ENCODE results near the gene PTK6.

PTK6 gene

GRCh38 chr20:63555661-63556381 is 18.6 kb upstream of the PTK6 start:
- Histone ChIP-seq H3K36me3 (ENCODE audit: control insufficient read depth in 2 of 2, insufficient read depth in 2 of 2, low read length in 2 of 2) (peaks cover 7 to 8% of the 10 kb centered on the region in 2 donors), H3K9ac (ENCODE audit: low read depth in 1 of 2, low read length in 2 of 2) (no peak overlapping the region), H3K27me3 (ENCODE audit: control insufficient read depth in 2 of 2, insufficient read depth in 2 of 2, low read length in 2 of 2) (peaks cover 0 to 4% of the 10 kb centered on the region in 2 donors), H3K4me1 (ENCODE audit: control insufficient read depth in 2 of 2, insufficient read depth in 2 of 2, low read length in 2 of 2) (peaks cover 5 to 6% of the 10 kb centered on the region in 2 donors), H3K9me3 (ENCODE audit: control insufficient read depth in 2 of 2, low read length in 2 of 2) (no peaks in the 10 kb centered on the region), H3K27ac (ENCODE audit: low read depth in 2 of 2, low read length in 2 of 2) (no peak overlapping the region), H3K4me3 (ENCODE audit: low read length in 2 of 2) (no peak overlapping the region)

- H3K4me3 ChIP-seq (ENCODE audit: low read length in 2 of 2): no peak overlapping the region
- peaks cover 0 to 4% of the 10 kb centered on the region in 2 donors for H3K27me3 ChIP-seq (ENCODE audit: control insufficient read depth in 2 of 2, insufficient read depth in 2 of 2, low read length in 2 of 2)
- H3K27ac ChIP-seq (ENCODE audit: low read depth in 2 of 2, low read length in 2 of 2): no peak overlapping the region
- H3K9ac ChIP-seq (ENCODE audit: low read depth in 1 of 2, low read length in 2 of 2): no peak overlapping the region
- H3K4me1 ChIP-seq (ENCODE audit: control insufficient read depth in 2 of 2, insufficient read depth in 2 of 2, low read length in 2 of 2): peaks cover 5 to 6% of the 10 kb centered on the region in 2 donors
- no peaks in the 10 kb centered on the region for H3K36me3 ChIP-seq (ENCODE audit: control insufficient read depth in 2 of 2, insufficient read depth in 2 of 2, low read length in 2 of 2)
- H3K9me3 ChIP-seq (ENCODE audit: control insufficient read depth in 2 of 2, low read length in 2 of 2): no peaks in the 10 kb centered on the region
Measured at GRCh38 chr20:63554361-63555278, 17.4 kb upstream of the PTK6 start.

GRCh38 chr20:63553933-63554290 is 16.7 kb upstream of the PTK6 start, which contains the start of gene FNDC11:
FNDC11 (plus strand) TSS chr20:63554159; CDS start chr20:63555664, 1,505 bp downstream.
- H3K9me3 ChIP-seq (ENCODE audit: control insufficient read depth in 2 of 2, low read length in 2 of 2): no peaks in the 10 kb centered on the region
- H3K9ac ChIP-seq (ENCODE audit: low read depth in 1 of 2, low read length in 2 of 2): peak within 1 kb of the TSS in 1 of 2 donors; percentile 48
- H3K4me3 ChIP-seq (ENCODE audit: low read length in 2 of 2): peak within 1 kb of the TSS; percentile 48 to 57
- no peaks in the 10 kb centered on the region for H3K36me3 ChIP-seq (ENCODE audit: control insufficient read depth in 2 of 2, insufficient read depth in 2 of 2, low read length in 2 of 2)
- peaks cover 5 to 6% of the 10 kb centered on the region in 2 donors for H3K4me1 ChIP-seq (ENCODE audit: control insufficient read depth in 2 of 2, insufficient read depth in 2 of 2, low read length in 2 of 2)
- peaks cover 3 to 4% of the 10 kb centered on the region in 2 donors for H3K27me3 ChIP-seq (ENCODE audit: control insufficient read depth in 2 of 2, insufficient read depth in 2 of 2, low read length in 2 of 2)
- H3K27ac ChIP-seq (ENCODE audit: low read depth in 2 of 2, low read length in 2 of 2): no peak within 1 kb of the TSS

- H3K4me1 ChIP-seq (ENCODE audit: control insufficient read depth in 2 of 2, insufficient read depth in 2 of 2, low read length in 2 of 2): peaks cover 3 to 6% of the 10 kb centered on the region in 2 donors
- peak overlapping the region in 1 of 2 donors; percentile 48 for H3K9ac ChIP-seq (ENCODE audit: low read depth in 1 of 2, low read length in 2 of 2)
- peak overlapping the region; percentile 48 to 57 for H3K4me3 ChIP-seq (ENCODE audit: low read length in 2 of 2)
- H3K36me3 ChIP-seq (ENCODE audit: control insufficient read depth in 2 of 2, insufficient read depth in 2 of 2, low read length in 2 of 2): no peaks in the 10 kb centered on the region
- H3K27ac ChIP-seq (ENCODE audit: low read depth in 2 of 2, low read length in 2 of 2): no peak overlapping the region
- no peaks in the 10 kb centered on the region for H3K9me3 ChIP-seq (ENCODE audit: control insufficient read depth in 2 of 2, low read length in 2 of 2)
- peaks cover 7 to 9% of the 10 kb centered on the region in 2 donors for H3K27me3 ChIP-seq (ENCODE audit: control insufficient read depth in 2 of 2, insufficient read depth in 2 of 2, low read length in 2 of 2)
Measured at GRCh38 chr20:63553251-63553932, 16.2 kb upstream of the PTK6 start.

GRCh38 chr20:63552481-63553249 is 15.5 kb upstream of the PTK6 start:
- Histone ChIP-seq H3K4me1 (ENCODE audit: control insufficient read depth in 2 of 2, insufficient read depth in 2 of 2, low read length in 2 of 2) (peaks cover 3 to 8% of the 10 kb centered on the region in 2 donors), H3K4me3 (ENCODE audit: low read length in 2 of 2) (peak overlapping the region in 1 of 2 donors; percentile 13), H3K9me3 (ENCODE audit: control insufficient read depth in 2 of 2, low read length in 2 of 2) (no peaks in the 10 kb centered on the region), H3K27me3 (ENCODE audit: control insufficient read depth in 2 of 2, insufficient read depth in 2 of 2, low read length in 2 of 2) (peaks cover 10 to 12% of the 10 kb centered on the region in 2 donors), H3K36me3 (ENCODE audit: control insufficient read depth in 2 of 2, insufficient read depth in 2 of 2, low read length in 2 of 2) (no peaks in the 10 kb centered on the region), H3K27ac (ENCODE audit: low read depth in 2 of 2, low read length in 2 of 2) (no peak overlapping the region), H3K9ac (ENCODE audit: low read depth in 1 of 2, low read length in 2 of 2) (no peak overlapping the region)

GRCh38 chr20:63551068-63551467 is 13.9 kb upstream of the PTK6 start:
- Histone ChIP-seq H3K27ac (ENCODE audit: low read depth in 2 of 2, low read length in 2 of 2) (no peak overlapping the region), H3K36me3 (ENCODE audit: control insufficient read depth in 2 of 2, insufficient read depth in 2 of 2, low read length in 2 of 2) (no peaks in the 10 kb centered on the region), H3K9me3 (ENCODE audit: control insufficient read depth in 2 of 2, low read length in 2 of 2) (no peaks in the 10 kb centered on the region), H3K9ac (ENCODE audit: low read depth in 1 of 2, low read length in 2 of 2) (no peak overlapping the region), H3K27me3 (ENCODE audit: control insufficient read depth in 2 of 2, insufficient read depth in 2 of 2, low read length in 2 of 2) (peaks cover 12 to 18% of the 10 kb centered on the region in 2 donors), H3K4me1 (ENCODE audit: control insufficient read depth in 2 of 2, insufficient read depth in 2 of 2, low read length in 2 of 2) (peaks cover 5 to 9% of the 10 kb centered on the region in 2 donors), H3K4me3 (ENCODE audit: low read length in 2 of 2) (no peak overlapping the region)

- Histone ChIP-seq H3K27ac (ENCODE audit: low read depth in 2 of 2, low read length in 2 of 2) (no peak overlapping the region), H3K4me3 (ENCODE audit: low read length in 2 of 2) (no peak overlapping the region), H3K4me1 (ENCODE audit: control insufficient read depth in 2 of 2, insufficient read depth in 2 of 2, low read length in 2 of 2) (peaks cover 17 to 20% of the 10 kb centered on the region in 2 donors), H3K9me3 (ENCODE audit: control insufficient read depth in 2 of 2, low read length in 2 of 2) (no peaks in the 10 kb centered on the region), H3K27me3 (ENCODE audit: control insufficient read depth in 2 of 2, insufficient read depth in 2 of 2, low read length in 2 of 2) (peaks cover 12 to 18% of the 10 kb centered on the region in 2 donors), H3K9ac (ENCODE audit: low read depth in 1 of 2, low read length in 2 of 2) (no peak overlapping the region), H3K36me3 (ENCODE audit: control insufficient read depth in 2 of 2, insufficient read depth in 2 of 2, low read length in 2 of 2) (no peaks in the 10 kb centered on the region)
Measured at GRCh38 chr20:63549679-63550282, 12.6 kb upstream of the PTK6 start.

- no peaks in the 10 kb centered on the region for H3K36me3 ChIP-seq (ENCODE audit: control insufficient read depth in 2 of 2, insufficient read depth in 2 of 2, low read length in 2 of 2)
Measured at GRCh38 chr20:63549019-63549418, 11.8 kb upstream of the PTK6 start.

GRCh38 chr20:63548542-63548941 is 11.4 kb upstream of the PTK6 start:
- H3K4me3 ChIP-seq (ENCODE audit: low read length in 2 of 2): no peak overlapping the region
- H3K9ac ChIP-seq (ENCODE audit: low read depth in 1 of 2, low read length in 2 of 2): no peak overlapping the region
- H3K4me1 ChIP-seq (ENCODE audit: control insufficient read depth in 2 of 2, insufficient read depth in 2 of 2, low read length in 2 of 2): peaks cover 23 to 24% of the 10 kb centered on the region in 2 donors
- H3K36me3 ChIP-seq (ENCODE audit: control insufficient read depth in 2 of 2, insufficient read depth in 2 of 2, low read length in 2 of 2): no peaks in the 10 kb centered on the region
- no peak overlapping the region for H3K27ac ChIP-seq (ENCODE audit: low read depth in 2 of 2, low read length in 2 of 2)
- no peaks in the 10 kb centered on the region for H3K9me3 ChIP-seq (ENCODE audit: control insufficient read depth in 2 of 2, low read length in 2 of 2)
- peaks cover 12 to 18% of the 10 kb centered on the region in 2 donors for H3K27me3 ChIP-seq (ENCODE audit: control insufficient read depth in 2 of 2, insufficient read depth in 2 of 2, low read length in 2 of 2)

More at GRCh38 chr20:63549019-63549418, 11.8 kb upstream of the PTK6 start:
- Histone ChIP-seq H3K9me3 (ENCODE audit: control insufficient read depth in 2 of 2, low read length in 2 of 2) (no peaks in the 10 kb centered on the region), H3K4me3 (ENCODE audit: low read length in 2 of 2) (no peak overlapping the region), H3K4me1 (ENCODE audit: control insufficient read depth in 2 of 2, insufficient read depth in 2 of 2, low read length in 2 of 2) (peaks cover 23 to 24% of the 10 kb centered on the region in 2 donors), H3K9ac (ENCODE audit: low read depth in 1 of 2, low read length in 2 of 2) (no peak overlapping the region), H3K27me3 (ENCODE audit: control insufficient read depth in 2 of 2, insufficient read depth in 2 of 2, low read length in 2 of 2) (peaks cover 12 to 18% of the 10 kb centered on the region in 2 donors), H3K27ac (ENCODE audit: low read depth in 2 of 2, low read length in 2 of 2) (no peak overlapping the region)
